GM21381 (cell line): ENCODE data around the gene TMEM107.

Experiments used
- ATAC-seq: cut with Tn5 transposase; IDR thresholded peaks from one replicate; pipeline ENCODE4 v1.9.1; 2021; ENCODE audit warnings: mild to moderate bottlenecking, moderate library complexity; ENCODE audit not compliant: unreplicated experiment

Gene TMEM107

GRCh38 chr17:8151641-8152111 is 24.5 kb downstream of the TMEM107 start:
- ATAC-seq: no peak

GRCh38 chr17:8151120-8151640 is 25.0 kb downstream of the TMEM107 start:
- ATAC-seq: peak; percentile 41

- no peak for ATAC-seq
These were observed 25.7 kb downstream of the TMEM107 start for GRCh38 chr17:8150194-8151119.

- ATAC-seq: no peak
These were observed 26.6 kb downstream of the TMEM107 start for GRCh38 chr17:8149419-8150193.

- no peak for ATAC-seq
These were observed 27.6 kb downstream of the TMEM107 start for GRCh38 chr17:8148560-8148959.

GRCh38 chr17:8147805-8148404 is 28.3 kb downstream of the TMEM107 start:
- no peak for ATAC-seq

- no peak for ATAC-seq
These were observed 28.9 kb downstream of the TMEM107 start for GRCh38 chr17:8147141-8147804.

GRCh38 chr17:8146381-8147140 is 29.6 kb downstream of the TMEM107 start:
- ATAC-seq: no peak

GRCh38 chr17:8145811-8146210 is 30.4 kb downstream of the TMEM107 start:
- ATAC-seq: no peak

- no peak for ATAC-seq
These were observed 31.6 kb downstream of the TMEM107 start for GRCh38 chr17:8144401-8145231.

GRCh38 chr17:8143581-8144400 is 32.4 kb downstream of the TMEM107 start:
- no peak for ATAC-seq

- ATAC-seq: no peak
These were observed 33.1 kb downstream of the TMEM107 start for GRCh38 chr17:8142887-8143580.

GRCh38 chr17:8142158-8142886 is 33.9 kb downstream of the TMEM107 start:
- no peak for ATAC-seq

GRCh38 chr17:8141741-8142140 is 34.4 kb downstream of the TMEM107 start:
- ATAC-seq: no peak

- no peak for ATAC-seq
These were observed 35.1 kb downstream of the TMEM107 start for GRCh38 chr17:8141045-8141444.

- no peak for ATAC-seq
These were observed 35.8 kb downstream of the TMEM107 start for GRCh38 chr17:8140065-8141029.
